Transverse colon (tissue), 4 donors: ENCODE data around the gene ANXA9. TPM values are rescaled to one million over a fixed set of nuclear protein-coding genes. Genes with fewer than 3 reads are reported as not detected.

Experiments
- DNase-seq: peaks from one replicate; pipeline ENCODE4 v3.0.0-alpha.2; 2019
- H3K27ac ChIP-seq, 4 donors: fragments of 200-600 bp; sonication (generic); 2 replicates each; pipeline ENCODE4 v1.5.1; 2016 to 2018; ENCODE audit warnings: inconsistent platforms in 4 of 4
- H3K27me3 ChIP-seq: fragments of 200-600 bp; sonication (generic); 2 replicates; pipeline ENCODE4 v1.5.1; 2017; ENCODE audit warnings: inconsistent platforms
- H3K36me3 ChIP-seq, 4 donors: fragments of 200-600 bp; sonication (generic); 2 replicates each; pipeline ENCODE4 v1.5.1; 2017 to 2019; ENCODE audit warnings: inconsistent platforms in 4 of 4
- H3K4me1 ChIP-seq, 4 donors: fragments of 200-600 bp; sonication (generic); 2 replicates each; pipeline ENCODE4 v1.5.1; 2017 to 2020; ENCODE audit warnings: inconsistent platforms in 4 of 4
- H3K4me3 ChIP-seq, 4 donors: fragments of 200-600 bp; sonication (generic); 1 replicate in 1 of 4; 2 replicates in 3 of 4; pipeline versions ENCODE4 v1.5.1 to v1.6.1; 2017 to 2019; ENCODE audit warnings: inconsistent platforms in 4 of 4
- H3K9me3 ChIP-seq, 2 donors: fragments of 200-600 bp; sonication (generic); 2 replicates each; pipeline ENCODE4 v1.5.1; 2017 to 2019; ENCODE audit warnings: inconsistent platforms in 2 of 2
- CTCF ChIP-seq, 5 experiments: fragments of 200-600 bp in 3 of 5; fragments of 450-650 bp in 2 of 5; sonication (generic) in 3 of 5; IDR thresholded peaks; 1 replicate in 2 of 5; 2 replicates in 3 of 5; pipeline ENCODE4 v1.5.1; 2016 to 2017; ENCODE audit warnings: antibody characterized with exemption in 5 of 5, inconsistent platforms in 3 of 5, mild to moderate bottlenecking in 2 of 5, moderate library complexity in 1 of 5
- EP300 ChIP-seq: sonication (generic); formaldehyde crosslinking; IDR thresholded peaks from one replicate; pipeline ENCODE4 v1.6.1; 2017; ENCODE audit warnings: antibody characterized with exemption, low read depth
- POLR2A ChIP-seq: fragments of 450-650 bp; IDR thresholded peaks from one replicate; pipeline ENCODE4 v1.6.1; 2016; ENCODE audit warnings: antibody characterized with exemption, mild to moderate bottlenecking, moderate library complexity
- POLR2AphosphoS5 ChIP-seq, 3 donors: sonication (generic); formaldehyde crosslinking; IDR thresholded peaks; one replicate each; pipeline ENCODE4 v1.6.1; 2016; ENCODE audit warnings: antibody characterized with exemption in 3 of 3
- WGBS, 2 donors: methylation state at CpG; one replicate each; pipeline ENCODE4 v1.1.5; 2018; ENCODE audit warnings: low coverage in 1 of 2; 5-methylcytosine and 5-hydroxymethylcytosine counted together
- in situ Hi-C, 4 donors: fragments of 200-750 bp; cut with MboI; loops; one replicate each; pipeline versions ENCODE4 v1.15.0 to v1.15.1; 2017; ENCODE audit warnings: low sequenced_read_pairs in 3 of 4, low pct_ligation_motif_present in 1 of 4, low pct_unique_long_range_greater_than_20kb in 1 of 4
- intact Hi-C: fragments of 100-400 bp; cut with DNase I; formaldehyde crosslinking; loops from one replicate; pipeline ENCODE4 v1.15.1; 2023; ENCODE audit warnings: low total_unique reads
- total RNA-seq, 4 donors: library from RNA; depleted of rRNA; stranded (reverse); fragments of >200 nt; gene quantifications; one replicate each; pipeline ENCODE4 v1.1.0, GENCODE V29; 2016

ANXA9 gene
- total RNA-seq, 4 donors from 2014 or later: 0.32 TPM; not detected in 3

- peaks cover 0 to 17% (median under 1%) of the 10 kb centered on the region in 4 donors for H3K4me1 ChIP-seq
- peaks cover 0 to 23% (median 7%) of the 10 kb centered on the region in 4 donors for H3K36me3 ChIP-seq
- H3K27ac ChIP-seq: no peak overlapping the region
- H3K4me3 ChIP-seq: no peak overlapping the region
- no peak for DNase-seq
- in situ Hi-C loops (loop anchor here in 1 of 4 donors (10.0 kb wide), 1 partner anchor 173 kb away; no protein-coding TSS in a partner anchor), intact Hi-C loops (no loop called here)
- 58 to 83% methylated on average over 2 to 5 of the region's 5 CpGs for WGBS, 2 donors
- H3K27me3 ChIP-seq: no peaks in the 10 kb centered on the region
- no peaks in the 10 kb centered on the region for H3K9me3 ChIP-seq
- TF ChIP-seq CTCF (IDR thresholded peaks at IDR 0.05): no peak
- no peak for TF ChIP-seq EP300
- TF ChIP-seq POLR2A: no peak
- no peak for TF ChIP-seq POLR2AphosphoS5 (IDR thresholded peaks at IDR 0.05)
Measured at GRCh38 chr1:150997949-150998348, 15.9 kb downstream of the ANXA9 start.

GRCh38 chr1:150999051-150999674 is 17.1 kb downstream of the ANXA9 start:
- in situ Hi-C loops: loop anchor here in 1 of 4 donors (10.0 kb wide), 1 partner anchor 174 kb away; no protein-coding TSS in a partner anchor
- Histone ChIP-seq H3K9me3 (no peaks in the 10 kb centered on the region), H3K36me3 (peaks cover 0 to 23% (median 7%) of the 10 kb centered on the region in 4 donors), H3K4me1 (peaks cover 7 to 29% (median 10%) of the 10 kb centered on the region in 4 donors), H3K27me3 (no peaks in the 10 kb centered on the region), H3K27ac (no peak overlapping the region), H3K4me3 (no peak overlapping the region)
- no peak for DNase-seq
- TF ChIP-seq EP300 (no peak), POLR2AphosphoS5 (IDR thresholded peaks at IDR 0.05) (no peak), CTCF (IDR thresholded peaks at IDR 0.05) (no peak), POLR2A (no peak)
- intact Hi-C loops: no loop called here
- 85 to 100% methylated on average over 5 to 17 of the region's 17 CpGs for WGBS, 2 donors

- WGBS, 2 donors: 67 to 95% methylated on average over 1 to 2 of the region's 2 CpGs
- Histone ChIP-seq H3K4me3 (no peak overlapping the region), H3K36me3 (peaks cover 0 to 23% (median 7%) of the 10 kb centered on the region in 4 donors), H3K27ac (no peak overlapping the region), H3K27me3 (no peaks in the 10 kb centered on the region), H3K9me3 (no peaks in the 10 kb centered on the region), H3K4me1 (peaks cover 15 to 36% (median 18%) of the 10 kb centered on the region in 4 donors)
- intact Hi-C loops: no loop called here
- DNase-seq: no peak
- in situ Hi-C loops: loop anchor here in 1 of 4 donors (10.0 kb wide), 1 partner anchor 175 kb away; no protein-coding TSS in a partner anchor
- no peak for TF ChIP-seq EP300
- TF ChIP-seq POLR2A: no peak
- no peak for TF ChIP-seq CTCF (IDR thresholded peaks at IDR 0.05)
- TF ChIP-seq POLR2AphosphoS5 (IDR thresholded peaks at IDR 0.05): no peak
Measured at GRCh38 chr1:150999926-151000325, 17.8 kb downstream of the ANXA9 start.

- in situ Hi-C loops: no loop called here
- H3K36me3 ChIP-seq: peaks cover 0 to 23% (median 7%) of the 10 kb centered on the region in 4 donors
- 91% methylated on average over 3 of the region's 3 CpGs; no CpG with 5 or more reads in 1 of the 2 donors for WGBS, 2 donors
Measured at GRCh38 chr1:151000408-151000807, 18.3 kb downstream of the ANXA9 start.

More at GRCh38 chr1:151000408-151000807, 18.3 kb downstream of the ANXA9 start:
- intact Hi-C loops: no loop called here
- Histone ChIP-seq H3K27ac (no peak overlapping the region), H3K27me3 (no peaks in the 10 kb centered on the region), H3K4me3 (no peak overlapping the region), H3K9me3 (no peaks in the 10 kb centered on the region), H3K4me1 (peaks cover 18 to 41% (median 22%) of the 10 kb centered on the region in 4 donors)
- TF ChIP-seq CTCF (IDR thresholded peaks at IDR 0.05): no peak
- no peak for TF ChIP-seq POLR2AphosphoS5 (IDR thresholded peaks at IDR 0.05)
- no peak for TF ChIP-seq EP300
- TF ChIP-seq POLR2A: no peak
- no peak for DNase-seq
